B cell (primary cell): Measurements from ENCODE around the gene DDX25. TPM values are rescaled to one million over a fixed set of nuclear protein-coding genes. Genes with fewer than 3 reads are reported as not detected.

Experiments
- ATAC-seq: fragments of 200-7000 bp; cut with Tn5 transposase; one replicate; pipeline ENCODE4 v1.10.0; 2021; ENCODE audit warnings: low read depth, mild to moderate bottlenecking, moderate number of reproducible peaks, moderate library complexity
- CTCF ChIA-PET: fragments of 350-600 bp; sonication (Branson Sonifier 250); formaldehyde crosslinking; loops from one replicate; lab custom pipeline; 2021; ENCODE audit warnings: antibody characterized with exemption, inconsistent platforms; lab: Charles Lee
- POLR2A ChIA-PET: fragments of 350-600 bp; sonication (Branson Sonifier 250); formaldehyde crosslinking; loops from one replicate; lab custom pipeline; 2021; ENCODE audit warnings: antibody characterized with exemption; lab: Charles Lee
- DNase-seq: peaks from one replicate; pipeline ENCODE4 v3.0.0; 2013
- H2AFZ ChIP-seq: 2 replicates; pipeline ENCODE4 v1.6.1; 2012; ENCODE audit warnings: mild to moderate bottlenecking, low read depth, low read length; ENCODE audit not compliant: insufficient read depth, poor library complexity, severe bottlenecking
- H3K27ac ChIP-seq, 2 donors: 1 replicate in 1 of 2; 2 replicates in 1 of 2; pipeline ENCODE4 v1.5.1; 2012 to 2013; ENCODE audit warnings: low read length in 2 of 2, mild to moderate bottlenecking in 2 of 2, moderate library complexity in 1 of 2
- H3K27me3 ChIP-seq, 4 experiments: fragments of 200-600 bp in 1 of 4; sonication (generic) in 1 of 4; replicated peaks in 1 of 4; 1 replicate in 2 of 4; 2 replicates in 2 of 4; pipeline versions ENCODE4 v1.6.1 to v1.7.0; 2013 to 2016; ENCODE audit warnings: low read length in 3 of 4, mild to moderate bottlenecking in 2 of 4, mixed read lengths in 1 of 4, moderate library complexity in 1 of 4; ENCODE audit not compliant: insufficient read depth in 4 of 4, control insufficient read depth in 3 of 4; ENCODE audit errors: control extremely low read depth in 1 of 4
- H3K36me3 ChIP-seq, 2 experiments: replicated peaks in 1 of 2; 1 replicate in 1 of 2; 2 replicates in 1 of 2; pipeline versions ENCODE4 v1.6.1 to v1.7.1; 2013; ENCODE audit warnings: low read length in 1 of 2; ENCODE audit not compliant: insufficient read depth in 2 of 2, control insufficient read depth in 1 of 2; ENCODE audit errors: control extremely low read depth in 1 of 2, extremely low read depth in 1 of 2
- H3K4me1 ChIP-seq, 2 donors: fragments of 200-600 bp in 1 of 2; sonication (generic) in 1 of 2; 1 replicate in 1 of 2; 2 replicates in 1 of 2; pipeline versions ENCODE4 v1.5.1 to v1.6.1; 2013 to 2017; ENCODE audit warnings: low read length in 2 of 2; ENCODE audit not compliant: control insufficient read depth in 2 of 2, insufficient read depth in 2 of 2
- H3K4me2 ChIP-seq: replicated peaks from 2 replicates; pipeline ENCODE3; 2012; ENCODE audit warnings: mild to moderate bottlenecking, low read depth, low read length; ENCODE audit not compliant: poor library complexity, severe bottlenecking
- H3K4me3 ChIP-seq, 5 experiments: fragments of 200-600 bp in 1 of 5; sonication (generic) in 1 of 5; 1 replicate in 3 of 5; 2 replicates in 2 of 5; pipeline versions ENCODE4 v1.5.1 to v1.7.0; 2011 to 2016; ENCODE audit warnings: low read length in 4 of 5, mild to moderate bottlenecking in 4 of 5, low read depth in 2 of 5, control low read depth in 1 of 5, moderate library complexity in 1 of 5; ENCODE audit not compliant: insufficient read depth in 1 of 5; ENCODE audit errors: control extremely low read depth in 1 of 5, extremely low read depth in 1 of 5
- H3K79me2 ChIP-seq: fragments of 200-600 bp; sonication (generic); one replicate; pipeline ENCODE4 v1.6.0; 2016; ENCODE audit warnings: low read length; ENCODE audit not compliant: control insufficient read depth, insufficient read depth
- H3K9ac ChIP-seq: fragments of 200-600 bp; sonication (generic); 2 replicates; pipeline ENCODE4 v1.6.1; 2017; ENCODE audit warnings: mild to moderate bottlenecking, low read length, moderate library complexity
- H3K9me3 ChIP-seq, 3 donors: one replicate each; pipeline versions ENCODE4 v1.6.1 to v1.7.1; 2013; ENCODE audit warnings: low read length in 2 of 3; ENCODE audit not compliant: control insufficient read depth in 2 of 3, insufficient read depth in 1 of 3; ENCODE audit errors: control extremely low read depth in 1 of 3
- H4K20me1 ChIP-seq: 2 replicates; pipeline ENCODE4 v1.6.0; 2012; ENCODE audit warnings: mild to moderate bottlenecking, low read length; ENCODE audit not compliant: insufficient read depth, control insufficient read depth, poor library complexity, severe bottlenecking
- H3K27ac Mint-ChIP-seq: one replicate; pipeline ENCODE4 v1.8.0; 2021; ENCODE audit warnings: mixed read lengths
- H3K27me3 Mint-ChIP-seq: one replicate; pipeline ENCODE4 v1.8.0; 2021; ENCODE audit warnings: mixed read lengths
- H3K4me1 Mint-ChIP-seq: one replicate; pipeline ENCODE4 v1.8.0; 2021; ENCODE audit warnings: mixed read lengths
- H3K4me3 Mint-ChIP-seq: one replicate; pipeline ENCODE4 v1.8.0; 2021; ENCODE audit warnings: mixed read lengths
- H3K9me3 Mint-ChIP-seq: one replicate; pipeline ENCODE4 v1.8.0; 2022; ENCODE audit warnings: mixed read lengths; ENCODE audit not compliant: insufficient read depth
- EZH2 ChIP-seq: IDR thresholded peaks from 2 replicates; pipeline ENCODE4 v1.6.1; 2012; ENCODE audit warnings: borderline replicate concordance, low read depth, mild to moderate bottlenecking, moderate library complexity, low read length; ENCODE audit not compliant: insufficient read depth, poor library complexity, severe bottlenecking
- WGBS: methylation state at CpG from one replicate; pipeline ENCODE4 v1.1.5; 2013; ENCODE audit warnings: missing lambda C conversion rate; ENCODE audit not compliant: insufficient coverage; 5-methylcytosine and 5-hydroxymethylcytosine counted together
- intact Hi-C: fragments of 100-400 bp; cut with micrococcal nuclease; formaldehyde crosslinking; loops from one replicate; pipeline ENCODE4 v1.10.0; 2022
- polyA plus RNA-seq: library from polyadenylated mRNA; depleted of rRNA; stranded (reverse); fragments of >200 nt; gene quantifications from 2 replicates; pipeline ENCODE4 v1.2.3, GENCODE V29; 2012
- total RNA-seq, 2 donors: library from RNA; stranded (reverse); fragments of 120-200 nt in 1 of 2; gene quantifications; 1 replicate in 1 of 2; 2 replicates in 1 of 2; pipeline versions ENCODE4 v1.2.3 to v1.2.4, GENCODE V29; 2013 to 2022
- TF ChIP-seq, protein P1 (sequence below): fragments of 200-600 bp; IDR thresholded peaks from one replicate; pipeline ENCODE4 v1.8.0; 2022; ENCODE audit warnings: antibody characterized with exemption, mild to moderate bottlenecking

The DDX25 gene
- total and polyA plus RNA-seq, 2 donors (not counting 1 experiment from before 2014, with no cell fraction given), result not detected

DNA sequence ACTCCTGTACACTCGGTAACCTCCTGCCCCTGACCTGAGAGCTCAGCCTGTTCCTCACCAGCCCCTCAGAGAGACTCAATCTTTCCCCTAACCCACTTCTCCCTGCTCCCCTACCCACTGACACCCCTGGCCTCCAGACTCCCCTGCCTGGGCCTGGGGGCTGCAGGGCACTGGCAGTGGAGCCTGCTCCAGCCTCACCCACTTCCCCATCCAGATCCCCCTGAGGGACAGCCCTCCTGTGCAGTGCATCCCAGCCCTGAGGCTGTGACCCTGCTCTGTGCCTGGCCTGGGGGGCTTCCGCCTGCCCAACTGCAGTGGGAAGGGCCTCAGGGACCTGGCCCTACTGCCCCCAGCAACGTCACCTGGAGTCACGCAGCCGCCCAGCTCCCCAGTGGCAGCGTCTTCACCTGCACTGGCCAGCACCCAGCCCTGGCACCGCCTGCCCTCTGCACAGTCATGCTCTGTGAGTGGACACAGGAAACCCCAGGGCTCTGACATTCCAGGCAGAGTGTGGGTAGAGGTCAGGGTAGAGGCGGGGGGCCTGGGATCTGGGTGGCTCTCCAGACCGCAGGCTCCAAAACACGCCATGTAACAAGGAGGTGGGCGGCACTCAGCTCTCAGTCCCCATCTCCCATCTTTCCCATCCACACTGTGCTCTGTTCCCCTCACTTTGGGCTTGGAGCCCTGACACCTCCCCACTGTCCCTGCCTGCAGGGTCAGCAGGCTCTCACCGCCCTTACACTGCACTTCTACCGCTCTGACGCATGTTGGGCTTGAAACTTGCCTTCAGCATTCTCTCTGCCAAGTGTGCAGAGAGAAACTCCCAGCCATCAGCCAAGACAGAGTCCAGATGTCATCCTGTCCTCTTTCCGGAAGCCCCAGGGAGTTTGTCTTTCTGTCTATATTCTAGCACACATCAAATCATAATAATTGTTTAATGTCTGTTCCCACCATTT is 46.7 kb downstream of the DDX25 start:
- H3K27ac Mint-ChIP-seq, result no peak overlapping the region
- WGBS, result 91% methylated on average over 14 of the region's 15 CpGs
- H3K27ac ChIP-seq, result no peak overlapping the region
- no peaks in the 10 kb centered on the region for H3K4me1 ChIP-seq
- no peak overlapping the region for H3K4me3 ChIP-seq
- no peaks in the 10 kb centered on the region for H3K36me3 ChIP-seq
- H3K27me3 Mint-ChIP-seq, result peaks cover 3% of the 10 kb centered on the region
- no peak overlapping the region for H2AFZ ChIP-seq
- no peak for ATAC-seq
- H3K4me2 ChIP-seq, result no peak overlapping the region
- no peaks in the 10 kb centered on the region for H3K79me2 ChIP-seq
- TF ChIP-seq, protein P1, sequence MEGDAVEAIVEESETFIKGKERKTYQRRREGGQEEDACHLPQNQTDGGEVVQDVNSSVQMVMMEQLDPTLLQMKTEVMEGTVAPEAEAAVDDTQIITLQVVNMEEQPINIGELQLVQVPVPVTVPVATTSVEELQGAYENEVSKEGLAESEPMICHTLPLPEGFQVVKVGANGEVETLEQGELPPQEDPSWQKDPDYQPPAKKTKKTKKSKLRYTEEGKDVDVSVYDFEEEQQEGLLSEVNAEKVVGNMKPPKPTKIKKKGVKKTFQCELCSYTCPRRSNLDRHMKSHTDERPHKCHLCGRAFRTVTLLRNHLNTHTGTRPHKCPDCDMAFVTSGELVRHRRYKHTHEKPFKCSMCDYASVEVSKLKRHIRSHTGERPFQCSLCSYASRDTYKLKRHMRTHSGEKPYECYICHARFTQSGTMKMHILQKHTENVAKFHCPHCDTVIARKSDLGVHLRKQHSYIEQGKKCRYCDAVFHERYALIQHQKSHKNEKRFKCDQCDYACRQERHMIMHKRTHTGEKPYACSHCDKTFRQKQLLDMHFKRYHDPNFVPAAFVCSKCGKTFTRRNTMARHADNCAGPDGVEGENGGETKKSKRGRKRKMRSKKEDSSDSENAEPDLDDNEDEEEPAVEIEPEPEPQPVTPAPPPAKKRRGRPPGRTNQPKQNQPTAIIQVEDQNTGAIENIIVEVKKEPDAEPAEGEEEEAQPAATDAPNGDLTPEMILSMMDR, result no peak
- TF ChIP-seq EZH2, result no peak
- no peaks in the 10 kb centered on the region for H4K20me1 ChIP-seq
- H3K9me3 ChIP-seq, result no peaks in the 10 kb centered on the region
- intact Hi-C loops, result no loop called here
- H3K4me1 Mint-ChIP-seq, result no peaks in the 10 kb centered on the region
- no peaks in the 10 kb centered on the region for H3K9me3 Mint-ChIP-seq
- no peak overlapping the region for H3K4me3 Mint-ChIP-seq
- DNase-seq, result no peak
- ChIA-PET CTCF (no interaction called here), POLR2A (no interaction called here)
- H3K9ac ChIP-seq, result no peak overlapping the region
- H3K27me3 ChIP-seq, result no peaks in the 10 kb centered on the region

DNA sequence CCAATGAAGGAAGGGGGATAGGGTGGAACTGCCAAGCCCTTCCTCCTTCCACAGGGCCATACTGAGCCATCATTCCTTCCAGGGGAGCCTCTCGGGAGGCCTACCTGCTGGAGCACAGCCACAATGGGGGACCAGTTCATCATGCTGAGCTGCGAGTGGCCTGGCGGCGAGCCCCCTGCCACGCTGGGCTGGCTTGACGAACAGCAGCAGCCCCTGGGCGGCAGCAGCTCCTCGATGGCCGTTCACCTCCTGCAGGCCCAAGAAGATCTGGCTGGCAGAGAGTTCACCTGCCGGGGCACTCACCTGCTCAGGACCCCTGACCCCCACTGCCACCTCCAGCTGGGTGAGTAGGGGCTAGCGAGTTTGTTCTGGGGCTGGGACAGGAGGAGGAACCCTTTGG is 47.4 kb downstream of the DDX25 start:
- ChIA-PET CTCF (no interaction called here), POLR2A (no interaction called here)
- Mint-ChIP-seq H3K9me3 (no peaks in the 10 kb centered on the region), H3K27ac (no peak overlapping the region), H3K27me3 (peaks cover 3% of the 10 kb centered on the region), H3K4me3 (no peak overlapping the region), H3K4me1 (no peaks in the 10 kb centered on the region)
- no peaks in the 10 kb centered on the region for H3K4me1 ChIP-seq
- intact Hi-C loops, result no loop called here
- H3K4me3 ChIP-seq, result no peak overlapping the region
- H3K79me2 ChIP-seq, result no peaks in the 10 kb centered on the region
- TF ChIP-seq, protein P1, result no peak
- no peak for TF ChIP-seq EZH2
- H3K27me3 ChIP-seq, result no peaks in the 10 kb centered on the region
- ATAC-seq, result no peak
- no peak for DNase-seq
- no peaks in the 10 kb centered on the region for H3K36me3 ChIP-seq
- no peak overlapping the region for H3K27ac ChIP-seq
- no peaks in the 10 kb centered on the region for H4K20me1 ChIP-seq
- H3K9ac ChIP-seq, result no peak overlapping the region
- 68% methylated on average over 9 of the region's 11 CpGs for whole genome bisulfite sequencing
- H2AFZ ChIP-seq, result no peak overlapping the region
- H3K4me2 ChIP-seq, result no peak overlapping the region
- no peaks in the 10 kb centered on the region for H3K9me3 ChIP-seq
